ENCODE data around the gene PRAME.
"Not testable (repeated sequence)": the region's sequence is repeated elsewhere in the genome, so short reads cannot be mapped to it uniquely, and the experiment has no call there.

The PRAME gene

DNA sequence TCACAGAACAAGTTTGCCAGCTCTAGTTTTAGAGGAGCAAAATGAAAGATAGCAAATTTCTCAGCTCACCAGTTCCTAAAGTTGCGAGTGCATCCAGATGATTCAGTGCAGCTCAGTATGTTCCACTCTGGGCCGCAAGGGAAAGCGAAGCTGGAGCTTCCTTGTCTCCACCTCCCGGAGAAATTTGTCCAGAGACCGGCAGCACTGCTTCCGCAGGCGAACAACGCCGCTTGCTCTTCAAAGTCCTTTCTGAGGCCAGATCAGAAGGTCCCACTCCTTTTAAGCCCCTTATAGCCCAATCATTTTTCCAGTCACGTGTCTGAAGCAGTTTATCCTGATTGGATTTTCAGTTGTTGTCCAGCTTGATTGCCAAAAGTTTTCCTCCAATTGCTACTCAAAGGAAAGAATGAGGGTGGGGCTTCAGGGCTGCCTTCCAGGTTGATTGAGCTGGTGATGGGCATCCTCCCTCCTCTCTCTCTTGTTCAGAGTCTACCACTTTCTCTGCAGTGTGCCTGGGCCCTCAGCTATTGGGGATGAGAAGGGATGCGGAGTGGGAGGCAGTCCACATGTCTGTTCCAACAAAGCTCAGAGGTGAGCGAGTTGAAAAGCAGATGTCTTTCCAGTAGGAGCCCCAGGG, 38.9 kb downstream of the PRAME start, which contains the start of gene ZNF280A:
TSS of gene ZNF280A (minus strand) at position 251 of the 637 bp plus-strand sequence. CDS start 4,640 bp downstream, outside the sequence.
- no peak for DNase-seq

- DNase-seq = no peak
These were observed 39.5 kb downstream of the PRAME start for GRCh38 chr22:22519591-22519990.

DNA sequence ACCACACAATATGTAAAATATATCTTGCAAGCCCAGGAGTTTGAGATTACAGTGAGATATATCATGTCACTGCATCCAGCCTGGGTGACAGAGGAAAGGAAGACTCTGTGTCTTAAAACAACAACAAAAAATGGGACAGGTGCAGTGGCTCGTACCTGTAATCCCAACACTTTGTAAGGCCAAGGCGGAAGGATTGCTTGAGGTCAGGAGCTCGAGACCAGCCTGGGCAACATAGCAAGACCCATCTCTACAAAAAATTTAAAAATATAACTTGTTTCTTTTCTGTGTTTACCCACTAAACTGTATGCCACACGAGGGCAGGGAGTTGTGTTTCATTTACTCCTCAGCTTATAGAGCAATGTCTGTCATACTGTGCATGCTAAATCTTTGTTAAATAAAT, 42.1 kb downstream of the PRAME start:
- DNase-seq = no peak

DNA sequence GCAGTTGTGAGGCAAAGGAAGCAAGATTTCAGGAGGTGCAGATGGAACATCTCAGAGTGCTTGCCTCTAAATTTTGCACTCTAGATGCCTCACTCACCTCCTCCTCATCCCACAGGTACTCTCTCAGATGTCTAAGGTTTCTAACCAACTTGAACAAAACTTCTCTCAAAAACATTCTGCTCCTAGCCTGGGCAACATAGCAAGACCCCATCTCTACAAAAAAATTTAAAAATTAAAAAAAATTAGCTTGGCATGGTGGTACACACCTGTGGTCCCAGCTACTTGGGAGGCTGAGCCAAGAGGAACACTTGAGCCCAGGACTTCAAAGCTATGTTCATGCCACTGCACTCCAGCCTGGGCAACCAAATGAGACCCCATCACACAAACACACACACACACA, 43.2 kb downstream of the PRAME start:
- DNase-seq = no peak

GRCh38 chr22:22514431-22514830, 44.6 kb downstream of the PRAME start:
- not testable (repeated sequence) for DNase-seq

GRCh38 chr22:22513619-22514018, 45.4 kb downstream of the PRAME start:
- no peak for DNase-seq

- no peak for DNase-seq
These were observed 46.1 kb downstream of the PRAME start for GRCh38 chr22:22512951-22513350.

DNA sequence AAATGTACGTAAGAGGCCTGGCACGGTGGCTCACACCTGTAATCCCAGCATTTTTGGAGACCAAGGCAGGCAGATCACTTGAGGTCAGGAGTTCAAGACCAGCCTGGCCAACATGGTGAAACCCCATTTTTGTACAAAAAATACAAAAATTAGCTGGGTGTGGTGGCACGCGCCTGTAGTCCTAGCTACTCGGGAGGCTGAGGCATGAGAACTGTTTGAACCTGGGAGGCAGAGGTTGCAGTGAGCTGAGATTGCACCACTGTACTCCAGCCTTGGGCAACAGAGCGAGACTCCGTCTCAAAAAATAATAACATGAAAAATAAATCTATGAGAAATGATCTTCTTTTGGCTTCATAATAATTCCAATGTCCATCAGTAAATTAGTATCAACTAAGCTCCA, 48.2 kb downstream of the PRAME start:
- DNase-seq = not testable (repeated sequence)

GRCh38 chr22:22509912-22510311, 49.2 kb downstream of the PRAME start:
- not testable (repeated sequence) for DNase-seq

DNA sequence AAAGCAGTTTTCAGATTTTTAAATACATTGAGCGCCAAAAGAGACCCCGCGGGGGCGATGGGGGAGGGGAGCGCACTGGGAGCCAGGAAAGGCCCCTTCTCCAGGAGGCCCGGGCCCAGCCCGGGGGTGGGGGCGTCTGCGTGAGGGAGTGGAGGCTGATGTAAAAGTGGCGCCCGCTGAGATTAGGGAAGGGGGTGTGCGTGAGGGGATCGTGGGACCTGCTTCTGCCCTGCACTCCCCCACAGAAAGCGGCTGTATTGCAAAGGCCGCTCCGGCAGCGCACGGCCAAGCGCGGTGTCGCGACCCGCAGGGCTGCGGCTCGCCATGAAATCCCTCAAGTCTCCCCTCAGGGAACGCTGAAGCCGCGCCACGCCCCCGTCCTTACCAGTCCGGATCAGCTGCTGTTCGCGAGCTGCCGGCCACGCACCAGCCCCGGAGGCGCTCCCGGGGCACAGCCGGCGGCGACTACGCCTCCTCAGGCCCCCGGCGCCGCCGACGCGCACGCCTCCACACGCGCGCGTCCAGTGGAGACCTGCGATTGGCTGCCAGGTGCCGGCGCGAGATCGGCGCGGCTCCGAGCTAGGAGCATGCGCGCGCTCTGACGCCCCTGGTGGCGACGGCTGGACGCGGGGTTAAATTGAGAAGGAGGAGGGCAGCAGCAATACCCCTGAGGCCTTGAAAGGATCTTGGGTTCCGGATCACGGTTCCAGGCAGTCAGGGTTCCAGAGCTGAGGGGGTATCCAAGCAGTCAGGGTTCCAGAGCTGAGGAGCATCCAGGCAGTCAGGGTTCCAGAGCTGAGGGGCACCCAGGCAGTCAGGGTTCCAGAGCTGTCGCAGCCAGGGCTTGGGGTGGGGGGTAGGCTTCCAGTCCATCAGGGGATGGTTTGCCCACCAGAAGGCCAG, 50.5 kb downstream of the PRAME start, which contains the start of gene ZNF280B:
TSS of gene ZNF280B (minus strand) at position 469 of the 903 bp plus-strand sequence. CDS start 19,344 bp downstream, outside the sequence.
- DNase-seq = no peak

GRCh38 chr22:22507743-22508273, 51.3 kb downstream of the PRAME start:
- DNase-seq = no peak

DNA sequence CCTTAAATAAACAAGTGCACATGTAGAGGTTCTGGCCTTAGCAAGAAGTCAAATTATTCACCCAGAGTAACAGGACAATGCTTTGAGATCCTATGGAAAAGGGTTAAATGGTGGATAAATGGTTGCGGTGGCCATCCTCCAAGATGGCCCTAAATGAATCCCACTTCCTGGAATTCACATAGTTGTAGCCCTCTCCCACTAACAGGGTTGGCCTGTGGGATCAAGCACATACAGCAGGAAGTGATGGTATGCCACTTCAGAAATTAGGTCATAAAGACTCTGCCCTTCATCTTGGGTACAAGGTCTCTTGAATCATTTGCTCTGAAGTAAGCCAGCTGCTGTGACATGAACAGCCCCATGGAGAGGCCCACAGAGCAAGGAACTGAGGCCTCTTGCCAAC, 52.3 kb downstream of the PRAME start:
- DNase-seq = no peak

GRCh38 chr22:22498267-22498666, 60.8 kb downstream of the PRAME start:
- DNase-seq = no peak
